Measurements from ENCODE around the gene OPTN. TPM values are rescaled to one million over a fixed set of nuclear protein-coding genes. Genes with fewer than 3 reads are reported as not detected.
A peak's percentile ranks its signal among the peaks of the same experiment; 100 is the strongest.

OPTN gene
- total and polyA plus RNA-seq, 7 donors, result 53.5 to 127 (median 63.7) TPM

DNA sequence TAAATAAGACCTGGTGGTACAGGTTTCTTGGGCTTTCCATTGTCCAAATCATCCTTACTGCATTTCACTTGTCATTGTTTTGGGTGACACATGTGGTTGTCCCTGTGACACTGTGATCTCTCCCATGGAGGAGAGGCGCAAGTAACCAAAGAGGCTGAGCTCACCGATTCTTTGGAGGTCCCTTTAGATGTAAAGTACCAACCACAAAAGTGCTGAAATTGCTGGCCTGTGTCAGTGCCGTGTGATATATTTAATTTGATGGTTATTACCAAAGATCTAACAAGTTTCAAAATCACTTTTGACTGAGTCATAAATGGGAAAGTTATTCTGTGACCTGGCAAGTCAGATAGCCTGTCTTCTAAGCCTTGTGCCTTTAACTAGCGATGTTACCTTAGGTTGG is 80.8 kb downstream of the OPTN start:
- intact Hi-C loops (cut with DNase I), result no loop called here
- DNase-seq, result no peak
- H3K27me3 ChIP-seq, result no peaks in the 10 kb centered on the region
- no peak for TF ChIP-seq CTCF (IDR thresholded peaks at IDR 0.05)
- H3K9me3 ChIP-seq, result no peaks in the 10 kb centered on the region
- peaks cover 0 to 15% (median 4%) of the 10 kb centered on the region in 4 donors for H3K4me1 ChIP-seq
- no peaks in the 10 kb centered on the region for H3K36me3 ChIP-seq
- no peak overlapping the region for H3K4me3 ChIP-seq
- 89 to 91% methylated on average over 4 of the region's 4 CpGs for WGBS, 2 donors
- no peak overlapping the region for H3K27ac ChIP-seq

DNA sequence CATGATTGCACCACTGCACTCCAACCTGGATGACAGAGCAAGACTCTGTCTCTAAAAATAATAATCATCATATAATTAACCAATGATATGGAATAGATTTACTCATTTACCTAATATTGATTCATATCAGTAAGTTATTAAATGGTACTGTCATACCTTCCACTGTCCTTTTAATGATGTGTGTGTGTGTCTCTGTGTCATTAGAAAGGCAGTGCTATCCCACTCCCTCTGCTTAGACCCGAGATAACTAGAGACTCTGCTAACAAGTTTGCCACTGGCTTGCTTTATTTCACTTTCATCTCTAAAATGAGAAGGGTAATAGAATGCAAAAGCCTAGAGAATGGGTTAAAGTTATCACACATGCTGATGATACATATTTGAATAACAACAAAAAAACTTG is 82.5 kb downstream of the OPTN start:
- H3K4me1 ChIP-seq, result peaks cover 0 to 16% (median 4%) of the 10 kb centered on the region in 4 donors
- H3K27ac ChIP-seq, result no peak overlapping the region
- no peak overlapping the region for H3K4me3 ChIP-seq
- no peak for TF ChIP-seq EP300 (IDR thresholded peaks at IDR 0.05)
- TF ChIP-seq POLR2AphosphoS5 (IDR thresholded peaks at IDR 0.05), result no peak
- no peak for TF ChIP-seq CTCF (IDR thresholded peaks at IDR 0.05)
- no peak for TF ChIP-seq POLR2A (IDR thresholded peaks at IDR 0.05)
- no peaks in the 10 kb centered on the region for H3K9me3 ChIP-seq
- H3K27me3 ChIP-seq, result no peaks in the 10 kb centered on the region
- intact Hi-C loops (cut with DNase I), result no loop called here
- 92 to 94% methylated on average over 1 of the region's 1 CpG for WGBS, 2 donors
- H3K36me3 ChIP-seq, result no peaks in the 10 kb centered on the region
- no peak for DNase-seq

DNA sequence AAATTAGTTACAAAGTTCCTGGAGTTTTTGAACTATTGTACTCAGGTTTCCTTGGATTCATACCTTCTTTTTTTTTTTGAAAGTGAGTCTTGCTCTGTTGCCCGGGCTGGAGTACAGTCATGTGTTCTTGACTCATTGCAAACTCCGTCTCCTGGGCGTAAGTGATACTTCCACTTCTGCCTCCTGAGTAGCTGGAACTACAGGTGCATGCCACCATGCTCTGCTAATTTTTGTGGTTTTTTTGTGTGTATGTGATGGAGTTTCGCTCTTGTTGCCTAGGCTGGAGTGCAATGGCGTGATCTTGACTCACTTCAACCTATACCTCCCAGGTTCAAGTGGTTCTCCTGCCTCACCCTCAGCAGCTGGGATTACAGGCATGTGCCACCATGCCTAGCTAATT is 83.7 kb downstream of the OPTN start:
- Histone ChIP-seq H3K9me3 (no peaks in the 10 kb centered on the region), H3K36me3 (no peaks in the 10 kb centered on the region), H3K4me1 (peaks cover 0 to 16% (median 4%) of the 10 kb centered on the region in 4 donors), H3K27me3 (no peaks in the 10 kb centered on the region), H3K27ac (no peak overlapping the region), H3K4me3 (no peak overlapping the region)
- no peak for DNase-seq
- intact Hi-C loops (cut with DNase I), result no loop called here
- no peak for TF ChIP-seq POLR2A (IDR thresholded peaks at IDR 0.05)
- TF ChIP-seq POLR2AphosphoS5 (IDR thresholded peaks at IDR 0.05), result no peak
- no peak for TF ChIP-seq CTCF (IDR thresholded peaks at IDR 0.05)
- TF ChIP-seq EP300 (IDR thresholded peaks at IDR 0.05), result no peak
- WGBS, 2 donors, result 77 to 84% methylated on average over 5 of the region's 5 CpGs

DNA sequence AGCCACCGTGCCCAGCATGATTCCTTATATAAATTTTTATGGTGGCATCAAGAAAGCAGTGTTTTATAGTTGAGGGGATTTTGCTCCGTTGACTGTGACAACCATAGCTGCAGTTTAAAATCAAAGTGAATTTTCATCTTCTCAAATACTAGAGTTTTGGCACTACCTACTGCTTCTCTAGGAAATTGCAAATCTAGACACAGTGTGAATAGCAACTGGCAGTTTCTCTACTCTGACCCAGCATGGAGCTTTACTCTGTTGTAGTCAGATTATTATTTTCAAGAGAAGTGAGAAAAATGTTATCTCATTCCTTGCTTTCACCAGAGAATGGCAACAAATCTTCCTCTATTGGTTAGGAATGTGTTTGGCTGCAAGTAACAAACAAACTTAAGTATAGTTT is 84.3 kb downstream of the OPTN start:
- WGBS, 2 donors, result 82 to 87% methylated on average over 2 of the region's 2 CpGs
- DNase-seq, result no peak
- H3K27ac ChIP-seq, result peak overlapping the region in 1 of 4 donors; percentile 61
- H3K9me3 ChIP-seq, result no peaks in the 10 kb centered on the region
- intact Hi-C loops (cut with DNase I), result no loop called here
- H3K4me3 ChIP-seq, result no peak overlapping the region
- no peaks in the 10 kb centered on the region for H3K27me3 ChIP-seq
- peaks cover 0 to 16% (median 4%) of the 10 kb centered on the region in 4 donors for H3K4me1 ChIP-seq
- H3K36me3 ChIP-seq, result no peaks in the 10 kb centered on the region
- TF ChIP-seq POLR2A (IDR thresholded peaks at IDR 0.05) (no peak), CTCF (IDR thresholded peaks at IDR 0.05) (no peak)

GRCh38 chr10:13184730-13185514 is 85.0 kb downstream of the OPTN start:
- H3K27me3 ChIP-seq, result no peaks in the 10 kb centered on the region
- intact Hi-C loops (cut with DNase I), result no loop called here
- peaks cover 0 to 16% (median 4%) of the 10 kb centered on the region in 4 donors for H3K4me1 ChIP-seq
- peak; percentile 69 for DNase-seq
- no peaks in the 10 kb centered on the region for H3K9me3 ChIP-seq
- TF ChIP-seq POLR2AphosphoS5 (IDR thresholded peaks at IDR 0.05), result peak in 1 of 4 donors; percentile 2
- TF ChIP-seq CTCF (IDR thresholded peaks at IDR 0.05), result no peak
- H3K4me3 ChIP-seq, result no peak overlapping the region
- H3K27ac ChIP-seq, result peak overlapping the region in 1 of 4 donors; percentile 61
- WGBS, 2 donors, result 94 to 97% methylated on average over 5 of the region's 5 CpGs
- H3K36me3 ChIP-seq, result no peaks in the 10 kb centered on the region
